ENCODE data around the gene BNC2. TPM values are rescaled to one million over a fixed set of nuclear protein-coding genes. Genes with fewer than 3 reads are reported as not detected.

BNC2 gene
- polyA plus RNA-seq, 1 donor from 2014 or later = not detected

GRCh38 chr9:16532681-16533450 lies 337.6 kb downstream of the BNC2 start:
- no peak overlapping the region for H3K27ac Mint-ChIP-seq
- H3K9me3 Mint-ChIP-seq = peaks cover 0 to 5% (median 4%) of the 10 kb centered on the region in 3 donors
- H3K4me3 Mint-ChIP-seq = no peak overlapping the region
- H3K4me1 Mint-ChIP-seq = no peaks in the 10 kb centered on the region
- H3K36me3 Mint-ChIP-seq = no peaks in the 10 kb centered on the region
- no peaks in the 10 kb centered on the region for H3K27me3 Mint-ChIP-seq

GRCh38 chr9:16532272-16532671 lies 338.2 kb downstream of the BNC2 start:
- Mint-ChIP-seq H3K4me3 (no peak overlapping the region), H3K27ac (no peak overlapping the region), H3K27me3 (no peaks in the 10 kb centered on the region), H3K9me3 (peaks cover 1 to 8% (median 4%) of the 10 kb centered on the region in 3 donors), H3K36me3 (no peaks in the 10 kb centered on the region), H3K4me1 (no peaks in the 10 kb centered on the region)

GRCh38 chr9:16530669-16531642 lies 339.5 kb downstream of the BNC2 start:
- peaks cover 1 to 13% (median 4%) of the 10 kb centered on the region in 3 donors for H3K9me3 Mint-ChIP-seq
- no peaks in the 10 kb centered on the region for H3K4me1 Mint-ChIP-seq
- no peak overlapping the region for H3K27ac Mint-ChIP-seq
- H3K36me3 Mint-ChIP-seq = no peaks in the 10 kb centered on the region
- H3K4me3 Mint-ChIP-seq = no peak overlapping the region
- no peaks in the 10 kb centered on the region for H3K27me3 Mint-ChIP-seq

- Mint-ChIP-seq H3K36me3 (no peaks in the 10 kb centered on the region), H3K27me3 (no peaks in the 10 kb centered on the region), H3K9me3 (peaks cover 1 to 13% (median 4%) of the 10 kb centered on the region in 3 donors), H3K4me1 (no peaks in the 10 kb centered on the region), H3K4me3 (no peak overlapping the region), H3K27ac (no peak overlapping the region)
Observed at GRCh38 chr9:16527573-16527972, 342.9 kb downstream of the BNC2 start.

GRCh38 chr9:16526380-16526779 lies 344.1 kb downstream of the BNC2 start:
- H3K4me3 Mint-ChIP-seq = no peak overlapping the region
- H3K9me3 Mint-ChIP-seq = peaks cover 1 to 13% (median 6%) of the 10 kb centered on the region in 3 donors

GRCh38 chr9:16524823-16525222 lies 345.6 kb downstream of the BNC2 start:
- Mint-ChIP-seq H3K27me3 (no peaks in the 10 kb centered on the region), H3K4me1 (no peaks in the 10 kb centered on the region), H3K36me3 (no peaks in the 10 kb centered on the region), H3K4me3 (no peak overlapping the region), H3K27ac (no peak overlapping the region), H3K9me3 (peaks cover 1 to 13% (median 4%) of the 10 kb centered on the region in 3 donors)

More at GRCh38 chr9:16526380-16526779, 344.1 kb downstream of the BNC2 start:
- H3K27ac Mint-ChIP-seq = no peak overlapping the region
- H3K36me3 Mint-ChIP-seq = no peaks in the 10 kb centered on the region
- H3K4me1 Mint-ChIP-seq = no peaks in the 10 kb centered on the region
- H3K27me3 Mint-ChIP-seq = no peaks in the 10 kb centered on the region

- H3K36me3 Mint-ChIP-seq = no peaks in the 10 kb centered on the region
- H3K4me1 Mint-ChIP-seq = no peaks in the 10 kb centered on the region
- no peak overlapping the region for H3K4me3 Mint-ChIP-seq
- H3K27me3 Mint-ChIP-seq = no peaks in the 10 kb centered on the region
- no peak overlapping the region for H3K27ac Mint-ChIP-seq
- peaks cover 1 to 13% (median 4%) of the 10 kb centered on the region in 3 donors for H3K9me3 Mint-ChIP-seq
Observed at GRCh38 chr9:16524078-16524477, 346.4 kb downstream of the BNC2 start.

GRCh38 chr9:16521868-16522411 lies 348.5 kb downstream of the BNC2 start:
- Mint-ChIP-seq H3K27me3 (no peaks in the 10 kb centered on the region), H3K4me1 (no peaks in the 10 kb centered on the region), H3K9me3 (peaks cover 0 to 5% (median 4%) of the 10 kb centered on the region in 3 donors), H3K36me3 (no peaks in the 10 kb centered on the region), H3K4me3 (no peak overlapping the region), H3K27ac (no peak overlapping the region)

GRCh38 chr9:16519001-16519400 lies 351.5 kb downstream of the BNC2 start:
- Mint-ChIP-seq H3K4me3 (no peak overlapping the region), H3K4me1 (no peaks in the 10 kb centered on the region), H3K9me3 (peaks cover 0 to 6% (median 3%) of the 10 kb centered on the region in 3 donors), H3K36me3 (no peaks in the 10 kb centered on the region), H3K27ac (no peak overlapping the region), H3K27me3 (no peaks in the 10 kb centered on the region)

GRCh38 chr9:16516891-16517290 lies 353.6 kb downstream of the BNC2 start:
- H3K9me3 Mint-ChIP-seq = peaks cover 0 to 6% (median 3%) of the 10 kb centered on the region in 3 donors
- H3K36me3 Mint-ChIP-seq = no peaks in the 10 kb centered on the region
- H3K27me3 Mint-ChIP-seq = no peaks in the 10 kb centered on the region
- H3K4me3 Mint-ChIP-seq = no peak overlapping the region
- H3K27ac Mint-ChIP-seq = no peak overlapping the region
- H3K4me1 Mint-ChIP-seq = no peaks in the 10 kb centered on the region

GRCh38 chr9:16515879-16516301 lies 354.6 kb downstream of the BNC2 start:
- Mint-ChIP-seq H3K4me1 (no peaks in the 10 kb centered on the region), H3K27me3 (no peaks in the 10 kb centered on the region), H3K9me3 (peaks cover 0 to 4% (median 3%) of the 10 kb centered on the region in 3 donors), H3K4me3 (no peak overlapping the region), H3K27ac (no peak overlapping the region), H3K36me3 (no peaks in the 10 kb centered on the region)

- Mint-ChIP-seq H3K36me3 (no peaks in the 10 kb centered on the region), H3K4me1 (no peaks in the 10 kb centered on the region), H3K27me3 (no peaks in the 10 kb centered on the region), H3K27ac (no peak overlapping the region), H3K4me3 (no peak overlapping the region), H3K9me3 (peaks cover 0 to 4% (median 3%) of the 10 kb centered on the region in 3 donors)
Observed at GRCh38 chr9:16515207-16515606, 355.3 kb downstream of the BNC2 start.

- Mint-ChIP-seq H3K4me3 (no peak overlapping the region), H3K4me1 (no peaks in the 10 kb centered on the region), H3K36me3 (no peaks in the 10 kb centered on the region), H3K27ac (no peak overlapping the region), H3K9me3 (peaks cover 0 to 3% (median 1%) of the 10 kb centered on the region in 3 donors), H3K27me3 (no peaks in the 10 kb centered on the region)
Observed at GRCh38 chr9:16514131-16514530, 356.3 kb downstream of the BNC2 start.

- Mint-ChIP-seq H3K27ac (no peak overlapping the region), H3K36me3 (no peaks in the 10 kb centered on the region), H3K9me3 (peaks cover 0 to 6% (median 1%) of the 10 kb centered on the region in 3 donors), H3K4me1 (no peaks in the 10 kb centered on the region), H3K4me3 (no peak overlapping the region), H3K27me3 (no peaks in the 10 kb centered on the region)
Observed at GRCh38 chr9:16512281-16512680, 358.2 kb downstream of the BNC2 start.

- no peaks in the 10 kb centered on the region for H3K27me3 Mint-ChIP-seq
- peaks cover 0 to 6% (median 4%) of the 10 kb centered on the region in 3 donors for H3K9me3 Mint-ChIP-seq
- H3K4me3 Mint-ChIP-seq = no peak overlapping the region
- H3K36me3 Mint-ChIP-seq = no peaks in the 10 kb centered on the region
- H3K4me1 Mint-ChIP-seq = no peaks in the 10 kb centered on the region
- no peak overlapping the region for H3K27ac Mint-ChIP-seq
Observed at GRCh38 chr9:16510482-16510881, 360.0 kb downstream of the BNC2 start.

Data from IgD-negative memory B cell (primary cell).